Measurements from ENCODE around the gene SLX9. TPM values are rescaled to one million over a fixed set of nuclear protein-coding genes. Genes with fewer than 3 reads are reported as not detected.
A peak's percentile ranks its signal among the peaks of the same experiment; 100 is the strongest.

Gene SLX9
- total and polyA plus RNA-seq, 12 donors: 11.1 to 45.3 (median 23.7) TPM

DNA sequence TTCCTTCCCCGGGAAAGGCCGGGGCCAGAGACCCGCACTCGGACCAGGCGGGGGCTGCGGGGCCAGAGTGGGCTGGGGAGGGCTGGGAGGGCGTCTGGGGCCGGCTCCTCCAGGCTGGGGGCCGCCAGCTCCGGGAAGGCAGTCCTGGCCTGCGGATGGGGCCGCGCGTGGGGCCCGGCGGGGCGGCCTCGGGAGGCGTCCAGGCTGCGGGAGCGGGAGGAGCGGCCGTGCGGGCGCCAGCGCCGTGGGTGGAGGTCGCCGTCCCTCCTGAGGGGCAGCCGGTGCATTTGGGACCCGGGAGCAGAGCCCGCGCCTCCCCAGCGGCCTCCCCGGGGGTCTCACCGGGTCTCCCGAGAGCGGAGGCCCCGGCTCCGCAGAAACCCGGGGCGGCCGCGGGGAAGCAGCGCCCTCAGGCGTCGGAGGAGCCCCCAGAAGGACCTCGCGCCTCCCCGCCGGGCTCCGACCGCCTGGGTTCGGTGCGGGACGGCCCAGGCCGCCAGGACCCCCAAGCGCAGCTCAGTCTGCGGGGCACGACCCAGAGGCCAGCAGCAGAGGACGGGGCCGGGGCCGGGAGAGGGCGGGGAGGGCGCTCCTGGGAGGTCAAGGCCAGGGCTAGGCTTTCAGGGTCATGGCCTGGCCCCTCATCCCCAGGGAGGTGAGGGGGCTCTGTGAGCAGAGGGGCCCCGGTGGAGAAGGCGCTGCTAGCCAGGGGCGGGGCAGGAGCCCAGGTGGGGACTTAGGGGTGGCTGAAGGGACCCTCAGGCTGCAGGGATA, 7.2 kb upstream of the SLX9 start:
- Histone ChIP-seq H3K36me3 (replicated peaks in 1 of 2) (no peaks in the 10 kb centered on the region), H3K27ac (no peak overlapping the region), H3K27me3 (peaks cover 13% of the 10 kb centered on the region), H3K9me3 (replicated peaks in 1 of 3) (no peaks in the 10 kb centered on the region), H3K4me3 (peak overlapping the region in 2 of 4 donors; percentile 19 to 48), H3K4me1 (replicated peaks in 1 of 2) (peaks cover 17 to 28% of the 10 kb centered on the region in 2 donors)
- intact Hi-C loops (cut with DNase I): loop anchor here in 1 of 2 donors (5.0 kb wide), 1 partner anchor 35 kb away; no protein-coding TSS in a partner anchor
- DNase-seq: peak in 1 of 7 donors; percentile 31
- WGBS, 4 donors: 0 to 3% (median 1%) methylated on average over 2 to 68 of the region's 68 CpGs
- no peak for TF ChIP-seq POLR2A (IDR thresholded peaks at IDR 0.05)
- TF ChIP-seq, protein P1, sequence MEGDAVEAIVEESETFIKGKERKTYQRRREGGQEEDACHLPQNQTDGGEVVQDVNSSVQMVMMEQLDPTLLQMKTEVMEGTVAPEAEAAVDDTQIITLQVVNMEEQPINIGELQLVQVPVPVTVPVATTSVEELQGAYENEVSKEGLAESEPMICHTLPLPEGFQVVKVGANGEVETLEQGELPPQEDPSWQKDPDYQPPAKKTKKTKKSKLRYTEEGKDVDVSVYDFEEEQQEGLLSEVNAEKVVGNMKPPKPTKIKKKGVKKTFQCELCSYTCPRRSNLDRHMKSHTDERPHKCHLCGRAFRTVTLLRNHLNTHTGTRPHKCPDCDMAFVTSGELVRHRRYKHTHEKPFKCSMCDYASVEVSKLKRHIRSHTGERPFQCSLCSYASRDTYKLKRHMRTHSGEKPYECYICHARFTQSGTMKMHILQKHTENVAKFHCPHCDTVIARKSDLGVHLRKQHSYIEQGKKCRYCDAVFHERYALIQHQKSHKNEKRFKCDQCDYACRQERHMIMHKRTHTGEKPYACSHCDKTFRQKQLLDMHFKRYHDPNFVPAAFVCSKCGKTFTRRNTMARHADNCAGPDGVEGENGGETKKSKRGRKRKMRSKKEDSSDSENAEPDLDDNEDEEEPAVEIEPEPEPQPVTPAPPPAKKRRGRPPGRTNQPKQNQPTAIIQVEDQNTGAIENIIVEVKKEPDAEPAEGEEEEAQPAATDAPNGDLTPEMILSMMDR (IDR thresholded peaks at IDR 0.05): peak in 5 of 6 experiments; percentile 7 to 52 (median 26)

DNA sequence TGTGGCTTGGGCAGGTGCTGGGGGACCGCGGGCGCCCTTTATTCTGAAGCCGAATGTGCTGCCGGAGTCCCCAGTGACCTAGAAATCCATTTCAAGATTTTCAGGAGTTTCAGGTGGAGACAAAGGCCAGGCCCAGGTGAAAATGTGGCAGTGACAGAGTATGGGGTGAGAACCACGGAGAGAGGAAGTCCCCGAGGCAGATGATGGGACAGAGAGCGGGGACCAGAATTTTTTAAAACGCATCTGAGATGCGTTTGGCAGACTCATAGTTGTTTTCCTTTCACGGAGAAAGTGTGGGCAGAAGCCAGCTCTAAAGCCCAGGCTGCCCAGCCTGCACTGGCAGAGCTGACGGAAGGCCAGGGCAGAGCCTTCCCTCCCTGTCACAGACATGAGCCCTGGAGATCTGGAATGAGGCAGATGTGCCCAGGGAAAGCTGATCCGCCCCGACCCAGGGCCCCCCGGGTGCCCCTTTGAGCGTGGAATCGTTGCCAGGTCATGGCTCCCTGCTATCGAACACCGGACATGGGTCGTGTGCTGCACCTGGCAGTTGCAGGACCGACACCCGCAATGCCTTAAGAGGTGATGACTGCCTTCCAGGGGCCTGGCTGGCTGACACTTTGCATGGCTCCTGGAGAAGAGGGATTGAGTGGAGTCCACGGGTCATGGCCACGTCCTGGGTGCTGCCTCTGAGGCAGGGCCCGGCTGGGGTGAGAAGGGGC, 6.5 kb upstream of the SLX9 start:
- Histone ChIP-seq H3K27me3 (peaks cover 13% of the 10 kb centered on the region), H3K4me1 (replicated peaks in 1 of 2) (peaks cover 17 to 23% of the 10 kb centered on the region in 2 donors), H3K27ac (no peak overlapping the region), H3K36me3 (replicated peaks in 1 of 2) (no peaks in the 10 kb centered on the region), H3K9me3 (replicated peaks in 1 of 3) (no peaks in the 10 kb centered on the region), H3K4me3 (no peak overlapping the region)
- intact Hi-C loops (cut with DNase I): loop anchor here in 1 of 2 donors (5.0 kb wide), 1 partner anchor 36 kb away; no protein-coding TSS in a partner anchor
- no peak for DNase-seq
- WGBS, 4 donors: 73 to 82% (median 77%) methylated on average over 14 to 25 of the region's 25 CpGs
- TF ChIP-seq, protein P1 (IDR thresholded peaks at IDR 0.05): no peak
- TF ChIP-seq POLR2A (IDR thresholded peaks at IDR 0.05): no peak

DNA sequence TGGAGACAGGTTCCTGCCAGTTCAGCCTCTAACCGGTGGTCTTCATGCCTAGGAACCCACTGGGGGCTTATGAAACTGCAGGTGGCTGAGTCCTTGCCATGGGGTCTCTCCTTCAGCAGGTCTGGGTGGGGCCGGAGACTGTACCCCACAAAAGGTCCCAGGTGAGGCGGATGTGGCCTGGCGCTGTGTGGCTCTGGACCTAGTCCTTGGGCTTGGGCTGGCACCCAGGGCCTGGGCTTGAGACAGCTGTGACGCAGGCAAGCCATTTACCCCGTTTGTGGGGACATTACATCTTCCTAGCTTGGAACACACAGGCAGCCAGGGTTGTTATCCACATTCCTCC, 5.9 kb upstream of the SLX9 start:
- Histone ChIP-seq H3K27me3 (peaks cover 13% of the 10 kb centered on the region), H3K36me3 (replicated peaks in 1 of 2) (no peaks in the 10 kb centered on the region), H3K4me3 (no peak overlapping the region), H3K9me3 (replicated peaks in 1 of 3) (no peaks in the 10 kb centered on the region), H3K4me1 (replicated peaks in 1 of 2) (peaks cover 17 to 23% of the 10 kb centered on the region in 2 donors), H3K27ac (no peak overlapping the region)
- no peak for DNase-seq
- no peak for TF ChIP-seq POLR2A (IDR thresholded peaks at IDR 0.05)
- TF ChIP-seq, protein P1 (IDR thresholded peaks at IDR 0.05): no peak
- WGBS, 4 donors: 73 to 91% (median 86%) methylated on average over 2 to 6 of the region's 6 CpGs
- intact Hi-C loops (cut with DNase I): loop anchor here in 1 of 2 donors (5.0 kb wide), 1 partner anchor 37 kb away; no protein-coding TSS in a partner anchor

DNA sequence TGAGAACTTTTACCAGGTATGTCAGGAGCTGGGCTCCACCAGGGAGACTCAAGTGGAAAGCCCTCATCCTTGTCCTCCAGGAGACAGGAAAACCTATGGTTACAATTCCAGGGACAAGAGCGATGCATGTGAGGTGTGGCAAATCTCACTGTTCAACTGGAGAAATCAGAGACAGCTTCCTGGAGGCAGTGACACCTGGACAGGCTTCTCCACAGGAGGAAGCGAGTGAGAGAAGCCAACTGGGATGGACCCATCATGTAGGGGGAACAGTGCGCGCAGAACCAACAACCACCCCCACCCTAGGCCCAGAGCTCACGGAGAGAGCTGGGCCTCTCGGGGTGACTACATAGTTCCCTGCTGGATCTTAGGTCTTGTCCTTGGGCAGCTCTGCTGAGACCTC, 5.6 kb upstream of the SLX9 start:
- no peak overlapping the region for H3K27ac ChIP-seq
- no peak for DNase-seq
- intact Hi-C loops (cut with DNase I): loop anchor here in 1 of 2 donors (5.0 kb wide), 1 partner anchor 37 kb away; no protein-coding TSS in a partner anchor
- H3K9me3 ChIP-seq (replicated peaks in 1 of 3): no peaks in the 10 kb centered on the region
- no peaks in the 10 kb centered on the region for H3K36me3 ChIP-seq (replicated peaks in 1 of 2)
- H3K4me1 ChIP-seq (replicated peaks in 1 of 2): peaks cover 17 to 25% of the 10 kb centered on the region in 2 donors
- WGBS, 4 donors: 87 to 97% (median 95%) methylated on average over 4 to 6 of the region's 6 CpGs
- no peak overlapping the region for H3K4me3 ChIP-seq
- peaks cover 13% of the 10 kb centered on the region for H3K27me3 ChIP-seq
- no peak for TF ChIP-seq POLR2A (IDR thresholded peaks at IDR 0.05)
- TF ChIP-seq, protein P1 (IDR thresholded peaks at IDR 0.05): no peak
